ENCODE results near the gene SFTPA2.
A peak's percentile ranks its signal among the peaks of the same experiment; 100 is the strongest.

The SFTPA2 gene

DNA sequence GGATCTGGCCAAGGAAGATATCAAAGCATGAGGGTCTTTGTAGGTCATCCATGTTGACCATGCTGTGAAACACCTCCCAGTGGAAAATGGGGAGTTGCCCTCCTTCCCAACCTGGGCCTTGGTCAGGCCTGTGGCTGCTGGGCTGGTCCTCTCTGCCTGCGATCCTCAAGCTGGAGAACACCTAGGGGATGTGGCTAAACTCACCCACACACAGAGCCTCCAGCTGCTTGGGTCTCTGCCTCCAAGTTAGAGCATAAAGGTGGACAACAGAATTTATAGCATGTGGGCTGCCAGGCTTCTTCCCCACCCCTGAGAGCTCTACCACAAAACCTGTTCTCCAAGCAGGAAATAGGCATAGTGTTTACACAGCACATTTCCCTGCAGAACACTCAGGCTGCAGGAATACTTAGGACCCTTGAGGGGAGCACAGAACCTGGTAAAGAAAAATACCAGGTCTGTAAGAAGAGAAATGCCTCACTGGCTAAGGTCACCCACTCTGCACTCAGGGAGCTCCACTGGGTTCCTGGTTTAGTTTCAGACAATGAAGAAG, at the start of gene SFTPA2:
Gene SFTPA2, minus strand, starts transcription at position 248 of the 550 bp plus-strand sequence. CDS start 924 bp downstream, outside the sequence.
- no peak for DNase-seq (ENCODE audit: low spot score)
- Histone ChIP-seq H3K4me3 (ENCODE audit: severe bottlenecking) (no peak within 1 kb of the TSS), H3K27ac (ENCODE audit: poor library complexity, severe bottlenecking) (no peak within 1 kb of the TSS), H3K36me3 (ENCODE audit: low read depth) (no peaks in the 10 kb centered on the region), H3K4me1 (ENCODE audit: insufficient read depth, poor library complexity, severe bottlenecking) (no peaks in the 10 kb centered on the region), H3K9me3 (ENCODE audit: severe bottlenecking) (no peaks in the 10 kb centered on the region), H3K27me3 (ENCODE audit: insufficient read depth, poor library complexity, severe bottlenecking) (no peaks in the 10 kb centered on the region)
- TF ChIP-seq, protein P1, sequence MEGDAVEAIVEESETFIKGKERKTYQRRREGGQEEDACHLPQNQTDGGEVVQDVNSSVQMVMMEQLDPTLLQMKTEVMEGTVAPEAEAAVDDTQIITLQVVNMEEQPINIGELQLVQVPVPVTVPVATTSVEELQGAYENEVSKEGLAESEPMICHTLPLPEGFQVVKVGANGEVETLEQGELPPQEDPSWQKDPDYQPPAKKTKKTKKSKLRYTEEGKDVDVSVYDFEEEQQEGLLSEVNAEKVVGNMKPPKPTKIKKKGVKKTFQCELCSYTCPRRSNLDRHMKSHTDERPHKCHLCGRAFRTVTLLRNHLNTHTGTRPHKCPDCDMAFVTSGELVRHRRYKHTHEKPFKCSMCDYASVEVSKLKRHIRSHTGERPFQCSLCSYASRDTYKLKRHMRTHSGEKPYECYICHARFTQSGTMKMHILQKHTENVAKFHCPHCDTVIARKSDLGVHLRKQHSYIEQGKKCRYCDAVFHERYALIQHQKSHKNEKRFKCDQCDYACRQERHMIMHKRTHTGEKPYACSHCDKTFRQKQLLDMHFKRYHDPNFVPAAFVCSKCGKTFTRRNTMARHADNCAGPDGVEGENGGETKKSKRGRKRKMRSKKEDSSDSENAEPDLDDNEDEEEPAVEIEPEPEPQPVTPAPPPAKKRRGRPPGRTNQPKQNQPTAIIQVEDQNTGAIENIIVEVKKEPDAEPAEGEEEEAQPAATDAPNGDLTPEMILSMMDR (IDR thresholded peaks at IDR 0.05; ENCODE audit: poor library complexity, severe bottlenecking): no peak
- no peak for ATAC-seq (ENCODE audit: low read depth)

DNA sequence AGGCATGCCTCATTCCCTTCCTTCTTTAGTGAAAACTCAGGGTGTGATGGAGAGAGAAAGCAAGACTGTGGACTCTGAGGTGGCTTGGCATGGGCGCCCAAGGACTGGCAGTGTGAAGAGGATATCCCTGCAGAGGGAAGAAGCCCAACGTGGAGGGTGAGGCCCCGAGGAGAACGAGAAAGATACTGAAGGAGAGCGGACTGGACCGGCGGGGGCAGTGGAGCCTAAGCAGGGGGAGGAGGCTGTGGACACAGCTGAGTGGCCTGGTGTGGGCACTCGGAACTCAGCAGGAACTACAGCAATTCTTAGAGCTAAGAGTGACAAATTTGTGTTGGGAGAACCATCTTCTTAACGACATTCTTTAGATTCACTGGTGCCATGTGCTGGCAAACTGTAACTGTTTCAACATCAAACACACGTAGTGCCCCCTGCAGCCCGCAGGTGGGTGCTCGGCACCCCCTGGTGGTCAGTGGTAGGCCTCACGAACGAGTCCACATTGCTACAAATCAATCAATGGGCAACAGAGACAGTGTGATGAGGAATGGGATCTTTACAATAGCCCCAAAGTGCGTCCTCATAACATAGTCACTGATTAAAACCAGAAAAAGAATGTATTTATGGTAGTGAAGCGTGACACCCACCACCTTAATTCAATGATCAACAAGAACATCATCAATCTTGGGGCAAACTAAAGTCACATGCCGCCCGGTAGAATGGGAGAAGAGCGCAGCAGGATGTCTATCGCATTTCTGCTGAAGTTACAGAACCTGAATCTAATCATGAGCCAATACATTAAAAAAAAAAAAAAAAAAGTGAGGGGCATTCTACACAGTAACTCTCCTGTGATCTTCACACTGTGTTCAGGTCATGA, 48.5 kb upstream of the SFTPA2 start:
- Histone ChIP-seq H3K36me3 (ENCODE audit: low read depth) (no peaks in the 10 kb centered on the region), H3K27me3 (ENCODE audit: insufficient read depth, poor library complexity, severe bottlenecking) (no peaks in the 10 kb centered on the region), H3K9me3 (ENCODE audit: severe bottlenecking) (no peaks in the 10 kb centered on the region), H3K4me3 (ENCODE audit: severe bottlenecking) (no peak overlapping the region), H3K27ac (ENCODE audit: poor library complexity, severe bottlenecking) (no peak overlapping the region), H3K4me1 (ENCODE audit: insufficient read depth, poor library complexity, severe bottlenecking) (no peaks in the 10 kb centered on the region)
- TF ChIP-seq, protein P1 (IDR thresholded peaks at IDR 0.05; ENCODE audit: poor library complexity, severe bottlenecking): peak; percentile 46
- ATAC-seq (ENCODE audit: low read depth): peak; percentile 39; the same call in 1 of the 3 replicates
- no peak for DNase-seq (ENCODE audit: low spot score)

DNA sequence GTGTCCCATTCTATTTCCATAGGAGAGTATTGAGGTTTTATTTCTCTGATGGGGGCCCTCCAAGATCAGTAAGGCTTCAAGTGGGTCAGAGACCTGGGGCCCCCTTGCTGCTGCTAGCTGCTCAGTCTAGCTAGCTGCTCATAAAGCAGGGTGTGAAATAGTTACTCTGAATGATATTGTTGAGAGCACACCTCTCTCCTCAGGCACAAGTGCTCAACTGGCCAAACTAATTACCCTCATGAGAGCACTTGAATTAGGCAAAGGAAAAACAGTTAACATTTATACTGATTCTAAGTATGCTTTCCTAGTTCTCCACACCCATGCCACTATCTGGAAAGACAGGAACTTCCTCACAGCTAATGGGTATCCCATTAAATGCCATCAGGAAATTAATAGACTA, 45.1 kb upstream of the SFTPA2 start:
- Histone ChIP-seq H3K27ac (ENCODE audit: poor library complexity, severe bottlenecking) (no peak overlapping the region), H3K4me1 (ENCODE audit: insufficient read depth, poor library complexity, severe bottlenecking) (no peaks in the 10 kb centered on the region), H3K27me3 (ENCODE audit: insufficient read depth, poor library complexity, severe bottlenecking) (no peaks in the 10 kb centered on the region), H3K4me3 (ENCODE audit: severe bottlenecking) (no peak overlapping the region), H3K36me3 (ENCODE audit: low read depth) (no peaks in the 10 kb centered on the region), H3K9me3 (ENCODE audit: severe bottlenecking) (no peaks in the 10 kb centered on the region)
- TF ChIP-seq, protein P1 (IDR thresholded peaks at IDR 0.05; ENCODE audit: poor library complexity, severe bottlenecking): no peak
- DNase-seq (ENCODE audit: low spot score): no peak
- no peak for ATAC-seq (ENCODE audit: low read depth)

DNA sequence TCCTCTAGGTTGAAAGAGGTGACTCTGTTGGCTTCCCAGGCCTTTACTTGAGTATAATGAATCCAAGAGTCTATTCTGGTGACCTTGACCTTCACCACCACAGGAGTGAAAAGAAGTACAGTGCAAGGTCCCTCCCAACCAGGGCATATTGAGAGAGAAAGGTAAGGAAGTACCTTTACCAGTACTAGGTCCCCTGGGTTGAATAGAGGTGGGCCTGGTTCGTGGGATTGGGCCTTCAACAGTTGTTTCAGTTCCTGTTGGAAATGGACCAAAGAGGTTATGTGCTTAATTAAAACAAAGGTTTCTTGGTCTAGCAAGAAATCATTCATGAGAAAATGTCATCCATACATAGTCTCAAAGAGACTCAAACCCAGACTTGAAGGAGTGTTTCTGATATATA, 44.1 kb upstream of the SFTPA2 start:
- TF ChIP-seq, protein P1 (IDR thresholded peaks at IDR 0.05; ENCODE audit: poor library complexity, severe bottlenecking): no peak
- H3K4me3 ChIP-seq (ENCODE audit: severe bottlenecking): no peak overlapping the region
- no peaks in the 10 kb centered on the region for H3K9me3 ChIP-seq (ENCODE audit: severe bottlenecking)
- ATAC-seq (ENCODE audit: low read depth) (no peak), DNase-seq (ENCODE audit: low spot score) (no peak)
- H3K27ac ChIP-seq (ENCODE audit: poor library complexity, severe bottlenecking): no peak overlapping the region
- no peaks in the 10 kb centered on the region for H3K36me3 ChIP-seq (ENCODE audit: low read depth)
- no peaks in the 10 kb centered on the region for H3K4me1 ChIP-seq (ENCODE audit: insufficient read depth, poor library complexity, severe bottlenecking)
- H3K27me3 ChIP-seq (ENCODE audit: insufficient read depth, poor library complexity, severe bottlenecking): no peaks in the 10 kb centered on the region

DNA sequence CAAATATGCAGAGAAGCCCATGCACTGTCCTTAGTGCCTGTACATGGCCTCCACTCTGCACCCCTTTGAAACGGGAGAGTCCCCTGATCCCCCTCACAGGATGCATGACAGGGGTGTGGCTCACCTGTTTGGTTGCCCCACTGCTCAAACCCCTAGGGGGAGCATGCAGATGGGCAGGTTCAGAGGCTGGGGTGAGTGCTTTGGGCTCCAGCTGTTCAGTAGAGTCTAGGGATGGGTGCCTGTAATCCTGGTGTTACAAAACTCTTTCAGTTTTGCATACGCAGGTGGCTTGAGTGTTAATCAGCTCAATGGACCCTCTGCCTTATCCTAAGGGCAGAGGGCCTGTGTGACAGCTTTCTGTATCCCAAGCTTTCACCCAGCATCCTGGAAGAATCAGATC, 42.7 kb upstream of the SFTPA2 start:
- no peak overlapping the region for H3K27ac ChIP-seq (ENCODE audit: poor library complexity, severe bottlenecking)
- DNase-seq (ENCODE audit: low spot score): no peak
- TF ChIP-seq, protein P1 (IDR thresholded peaks at IDR 0.05; ENCODE audit: poor library complexity, severe bottlenecking): no peak
- ATAC-seq (ENCODE audit: low read depth): no peak
- H3K4me3 ChIP-seq (ENCODE audit: severe bottlenecking): no peak overlapping the region
- H3K4me1 ChIP-seq (ENCODE audit: insufficient read depth, poor library complexity, severe bottlenecking): no peaks in the 10 kb centered on the region
- no peaks in the 10 kb centered on the region for H3K27me3 ChIP-seq (ENCODE audit: insufficient read depth, poor library complexity, severe bottlenecking)
- H3K36me3 ChIP-seq (ENCODE audit: low read depth): no peaks in the 10 kb centered on the region
- peaks cover 5% of the 10 kb centered on the region for H3K9me3 ChIP-seq (ENCODE audit: severe bottlenecking)
